ENCODE results near the gene THSD4. TPM values are rescaled to one million over a fixed set of nuclear protein-coding genes. Genes with fewer than 3 reads are reported as not detected.

The THSD4 gene
- total RNA-seq, 1 experiment from 2014 or later, result 36.3 TPM

DNA sequence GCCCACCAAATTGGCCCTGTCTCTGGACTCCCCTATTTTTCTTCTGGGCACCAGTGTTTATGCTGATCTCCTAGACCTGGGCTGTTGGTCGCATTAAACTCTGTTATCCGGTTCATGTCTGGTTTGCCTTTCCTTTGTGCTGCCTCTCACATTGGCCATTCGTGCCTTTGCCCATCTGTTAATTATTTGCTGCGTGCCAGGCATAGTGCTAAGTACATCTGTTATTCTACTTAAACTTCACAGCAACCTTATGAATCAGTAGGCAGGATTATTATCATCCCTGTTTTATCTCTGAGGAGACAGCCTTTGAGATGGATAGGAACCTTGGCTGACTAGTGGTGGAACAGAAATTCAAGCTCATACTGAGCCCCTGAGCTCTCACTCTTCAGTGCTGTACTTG is 76.0 kb downstream of the THSD4 start:
- Mint-ChIP-seq H3K27ac (ENCODE audit: low read depth, unreplicated experiment) (no peak overlapping the region), H3K27me3 (ENCODE audit: insufficient read depth, unreplicated experiment) (no peaks in the 10 kb centered on the region), H3K4me3 (ENCODE audit: unreplicated experiment) (no peak overlapping the region), H3K9me3 (ENCODE audit: unreplicated experiment) (no peaks in the 10 kb centered on the region), H3K36me3 (ENCODE audit: insufficient read depth, unreplicated experiment) (no peaks in the 10 kb centered on the region), H3K4me1 (ENCODE audit: insufficient read depth, unreplicated experiment) (peaks cover 9% of the 10 kb centered on the region)
- BruUV-seq (replicated peaks), result no TSS peak
- no peak for DNase-seq (ENCODE audit: unreplicated experiment)
- POLR2A ChIA-PET, result no interaction called here
- intact Hi-C loops (cut with micrococcal nuclease), result no loop called here
- no peak for TF ChIP-seq CTCF (IDR thresholded peaks at IDR 0.05; ENCODE audit: unreplicated experiment)
- CTCF ChIA-PET, result interaction anchor here (0.6 kb wide), 1 partner anchor 370 kb away, joined by 3 read pairs; no protein-coding TSS in a partner anchor

GRCh38 chr15:71192816-71193215 is 77.5 kb downstream of the THSD4 start:
- Mint-ChIP-seq H3K36me3 (ENCODE audit: insufficient read depth, unreplicated experiment) (no peaks in the 10 kb centered on the region), H3K9me3 (ENCODE audit: unreplicated experiment) (no peaks in the 10 kb centered on the region), H3K4me3 (ENCODE audit: unreplicated experiment) (no peak overlapping the region), H3K4me1 (ENCODE audit: insufficient read depth, unreplicated experiment) (peaks cover 9% of the 10 kb centered on the region), H3K27ac (ENCODE audit: low read depth, unreplicated experiment) (no peak overlapping the region), H3K27me3 (ENCODE audit: insufficient read depth, unreplicated experiment) (no peaks in the 10 kb centered on the region)
- no peak for DNase-seq (ENCODE audit: unreplicated experiment)
- TF ChIP-seq CTCF (IDR thresholded peaks at IDR 0.05; ENCODE audit: unreplicated experiment), result no peak
- intact Hi-C loops (cut with micrococcal nuclease), result no loop called here
- BruUV-seq (replicated peaks), result no TSS peak
- ChIA-PET CTCF (interaction anchor here (0.9 to 1.2 kb wide), 2 partner anchors 77 to 252 kb away, joined by 4 to 5 read pairs; partner anchors contain the start of gene THSD4), POLR2A (no interaction called here)

- POLR2A ChIA-PET, result no interaction called here
- Mint-ChIP-seq H3K9me3 (ENCODE audit: unreplicated experiment) (no peaks in the 10 kb centered on the region), H3K27me3 (ENCODE audit: insufficient read depth, unreplicated experiment) (no peaks in the 10 kb centered on the region), H3K4me1 (ENCODE audit: insufficient read depth, unreplicated experiment) (peaks cover 12% of the 10 kb centered on the region), H3K4me3 (ENCODE audit: unreplicated experiment) (no peak overlapping the region), H3K27ac (ENCODE audit: low read depth, unreplicated experiment) (peak overlapping the region; percentile 17), H3K36me3 (ENCODE audit: insufficient read depth, unreplicated experiment) (no peaks in the 10 kb centered on the region)
- no peak for TF ChIP-seq CTCF (IDR thresholded peaks at IDR 0.05; ENCODE audit: unreplicated experiment)
- CTCF ChIA-PET, result interaction anchor here (0.6 to 1.2 kb wide), 4 partner anchors 9 to 250 kb away, joined by 3 to 5 read pairs (median 3); no protein-coding TSS in a partner anchor
- intact Hi-C loops (cut with micrococcal nuclease), result no loop called here
- DNase-seq (ENCODE audit: unreplicated experiment), result no peak
- BruUV-seq (replicated peaks), result no TSS peak
Observed at GRCh38 chr15:71194286-71194685, 79.0 kb downstream of the THSD4 start.

GRCh38 chr15:71195242-71195641 is 80.0 kb downstream of the THSD4 start:
- no TSS peak for BruUV-seq (replicated peaks)
- TF ChIP-seq CTCF (IDR thresholded peaks at IDR 0.05; ENCODE audit: unreplicated experiment), result peak; percentile 33
- Mint-ChIP-seq H3K27me3 (ENCODE audit: insufficient read depth, unreplicated experiment) (no peaks in the 10 kb centered on the region), H3K36me3 (ENCODE audit: insufficient read depth, unreplicated experiment) (no peaks in the 10 kb centered on the region), H3K9me3 (ENCODE audit: unreplicated experiment) (no peaks in the 10 kb centered on the region), H3K4me3 (ENCODE audit: unreplicated experiment) (no peak overlapping the region), H3K27ac (ENCODE audit: low read depth, unreplicated experiment) (no peak overlapping the region), H3K4me1 (ENCODE audit: insufficient read depth, unreplicated experiment) (peaks cover 16% of the 10 kb centered on the region)
- intact Hi-C loops (cut with micrococcal nuclease), result loop anchor here (1.0 kb wide), 1 partner anchor 245 kb away; no protein-coding TSS in a partner anchor
- DNase-seq (ENCODE audit: unreplicated experiment), result peak; percentile 35
- CTCF ChIA-PET, result interaction anchor here (0.6 kb wide), 1 partner anchor 22 kb away, joined by 4 read pairs; no protein-coding TSS in a partner anchor
- POLR2A ChIA-PET, result no interaction called here

Measured in MCF 10A (cell line).